Gastroesophageal sphincter (tissue), 4 donors: ENCODE measurements around the gene C2CD4C. TPM values are rescaled to one million over a fixed set of nuclear protein-coding genes. Genes with fewer than 3 reads are reported as not detected.
"Not testable (repeated sequence)": the region's sequence is repeated elsewhere in the genome, so short reads cannot be mapped to it uniquely, and the experiment has no call there.

Experiments
- ATAC-seq: fragments of 150-250 bp; one replicate; pipeline ENCODE4 v1.9.1; 2016; ENCODE audit warnings: mild to moderate bottlenecking, moderate library complexity
- H3K27ac ChIP-seq, 4 donors: fragments of 200-600 bp; sonication (generic) in 3 of 4; 1 replicate in 3 of 4; 2 replicates in 1 of 4; pipeline ENCODE4 v1.5.1; 2016 to 2019
- H3K27me3 ChIP-seq: fragments of 200-600 bp; sonication (generic); one replicate; pipeline ENCODE4 v1.5.1; 2019
- H3K36me3 ChIP-seq, 2 donors: fragments of 200-600 bp; sonication (generic); one replicate each; pipeline ENCODE4 v1.5.1; 2019; ENCODE audit warnings: control low read depth in 1 of 2
- H3K4me1 ChIP-seq, 3 donors: fragments of 200-600 bp; sonication (generic); 1 replicate in 2 of 3; 2 replicates in 1 of 3; pipeline ENCODE4 v1.5.1; 2016 to 2019; ENCODE audit warnings: control low read depth in 2 of 3
- H3K4me3 ChIP-seq, 2 donors: fragments of 200-600 bp; sonication (generic); one replicate each; pipeline ENCODE4 v1.5.1; 2019; ENCODE audit warnings: mild to moderate bottlenecking in 1 of 2, moderate library complexity in 1 of 2
- H3K9me3 ChIP-seq, 3 donors: fragments of 200-600 bp; sonication (generic); one replicate each; pipeline ENCODE4 v1.5.1; 2017 to 2019; ENCODE audit warnings: control low read depth in 2 of 3
- CTCF ChIP-seq, 4 experiments: fragments of 200-600 bp in 2 of 4; fragments of 450-650 bp in 2 of 4; sonication (generic) in 1 of 4; IDR thresholded peaks; one replicate each; pipeline ENCODE4 v1.5.1; 2017 to 2019; ENCODE audit warnings: antibody characterized with exemption in 4 of 4, mild to moderate bottlenecking in 2 of 4, moderate library complexity in 2 of 4
- EP300 ChIP-seq: sonication (generic); formaldehyde crosslinking; IDR thresholded peaks from one replicate; pipeline ENCODE4 v1.6.1; 2017; ENCODE audit warnings: antibody characterized with exemption, mild to moderate bottlenecking
- POLR2A ChIP-seq, 2 donors: fragments of 450-650 bp; IDR thresholded peaks; one replicate each; pipeline ENCODE4 v1.6.1; 2017; ENCODE audit warnings: antibody characterized with exemption in 2 of 2, mild to moderate bottlenecking in 2 of 2, moderate library complexity in 1 of 2
- POLR2AphosphoS5 ChIP-seq: sonication (generic); formaldehyde crosslinking; IDR thresholded peaks from one replicate; pipeline ENCODE4 v1.6.1; 2017; ENCODE audit warnings: antibody characterized with exemption
- WGBS, 2 donors: methylation state at CpG; one replicate each; pipeline ENCODE4 v1.1.5; 2018; ENCODE audit warnings: low coverage in 1 of 2; 5-methylcytosine and 5-hydroxymethylcytosine counted together
- small RNA-seq, 4 donors: library from RNA; depleted of rRNA; stranded (forward); fragments of <200 nt; gene quantifications; one replicate each; pipeline ENCODE3, GENCODE V24; 2016
- total RNA-seq, 4 donors: library from RNA; depleted of rRNA; stranded (reverse); fragments of >200 nt; gene quantifications; one replicate each; pipeline ENCODE4 v1.1.0, GENCODE V29; 2016

Gene C2CD4C
- total RNA-seq, 4 donors from 2014 or later: 0.19 to 2.7 (median 0.67) TPM; not detected in 1

DNA sequence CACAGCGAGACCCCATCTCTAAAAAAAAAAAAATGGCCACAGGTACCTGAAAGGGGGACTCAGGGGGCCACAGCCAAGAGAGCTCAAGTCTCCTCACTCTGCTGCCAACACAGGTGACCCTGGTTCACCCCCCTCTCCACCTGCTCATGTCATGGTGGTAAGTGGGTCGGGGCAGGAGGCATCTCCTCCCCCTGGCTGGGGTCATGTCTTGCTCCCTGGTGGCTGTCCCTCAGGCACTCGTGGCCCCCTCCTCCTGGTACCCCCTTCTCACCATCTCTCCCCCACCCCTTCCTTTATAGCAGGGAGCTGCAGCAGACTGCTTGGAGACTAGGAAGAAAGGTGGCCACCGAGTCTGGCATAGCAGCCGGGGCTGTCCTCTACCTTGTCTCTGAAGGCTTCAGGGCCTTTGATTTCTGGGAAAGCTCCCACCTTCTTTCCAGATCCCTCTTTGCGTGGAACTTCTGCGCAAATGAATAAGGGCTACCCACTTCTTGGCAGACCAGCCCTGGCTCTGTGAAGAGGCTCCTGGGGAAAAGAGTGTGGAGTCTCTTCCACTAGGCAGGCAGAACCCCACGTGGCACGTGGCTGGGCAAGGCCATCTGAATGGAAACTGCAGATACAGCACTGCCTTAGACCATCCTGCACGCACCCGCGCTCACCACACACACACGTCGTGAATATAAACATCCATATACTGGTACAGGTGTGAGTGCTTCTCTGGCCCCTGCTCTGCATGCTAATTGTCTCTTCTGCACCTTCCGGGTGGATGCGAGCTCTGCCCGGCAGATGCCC lies 44.3 kb downstream of the C2CD4C start:
- no peaks in the 10 kb centered on the region for H3K36me3 ChIP-seq
- H3K4me1 ChIP-seq: no peaks in the 10 kb centered on the region
- no peak for ATAC-seq
- no peaks in the 10 kb centered on the region for H3K9me3 ChIP-seq
- H3K4me3 ChIP-seq: no peak overlapping the region
- H3K27me3 ChIP-seq: peaks cover 64% of the 10 kb centered on the region
- TF ChIP-seq POLR2AphosphoS5: no peak
- no peak for TF ChIP-seq POLR2A (IDR thresholded peaks at IDR 0.05)
- TF ChIP-seq CTCF (IDR thresholded peaks at IDR 0.05): no peak
- no peak for TF ChIP-seq EP300
- no peak overlapping the region for H3K27ac ChIP-seq
- 17 to 61% methylated on average over 2 to 6 of the region's 17 CpGs for WGBS, 2 donors

GRCh38 chr19:362683-363082 lies 46.3 kb downstream of the C2CD4C start:
- peaks cover 66% of the 10 kb centered on the region for H3K27me3 ChIP-seq
- H3K4me1 ChIP-seq: no peaks in the 10 kb centered on the region
- H3K9me3 ChIP-seq: no peaks in the 10 kb centered on the region
- ATAC-seq: no peak
- no peak overlapping the region for H3K27ac ChIP-seq
- H3K4me3 ChIP-seq: no peak overlapping the region
- TF ChIP-seq POLR2A (IDR thresholded peaks at IDR 0.05) (no peak), CTCF (IDR thresholded peaks at IDR 0.05) (no peak), EP300 (no peak), POLR2AphosphoS5 (no peak)
- H3K36me3 ChIP-seq: no peaks in the 10 kb centered on the region
- 67 to 68% methylated on average over 6 to 8 of the region's 11 CpGs for WGBS, 2 donors

GRCh38 chr19:362154-362553 lies 46.8 kb downstream of the C2CD4C start:
- H3K4me1 ChIP-seq: no peaks in the 10 kb centered on the region
- peaks cover 66% of the 10 kb centered on the region for H3K27me3 ChIP-seq
- 72 to 90% methylated on average over 5 to 6 of the region's 11 CpGs for WGBS, 2 donors
- no peak overlapping the region for H3K4me3 ChIP-seq
- H3K36me3 ChIP-seq: no peaks in the 10 kb centered on the region
- no peak overlapping the region for H3K27ac ChIP-seq
- TF ChIP-seq EP300 (no peak), POLR2AphosphoS5 (no peak), CTCF (IDR thresholded peaks at IDR 0.05) (no peak), POLR2A (IDR thresholded peaks at IDR 0.05) (no peak)
- ATAC-seq: no peak
- no peaks in the 10 kb centered on the region for H3K9me3 ChIP-seq

DNA sequence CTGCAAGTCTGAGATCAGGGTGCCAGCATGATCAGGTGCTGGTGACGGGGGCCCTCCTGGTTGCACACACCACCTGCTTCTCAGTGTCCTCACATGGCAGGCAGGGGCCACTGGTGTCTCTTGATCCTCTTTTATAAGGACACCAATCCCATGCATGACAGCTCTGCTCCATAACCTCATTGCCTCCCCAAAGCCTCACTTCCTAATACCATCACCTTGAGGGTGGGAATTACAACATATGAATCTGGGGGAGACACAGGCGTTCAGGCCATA lies 49.4 kb downstream of the C2CD4C start:
- 100% methylated on average over 1 of the region's 2 CpGs; no CpG with 5 or more reads in 1 of the 2 donors for WGBS, 2 donors
- Histone ChIP-seq H3K27me3 (peaks cover 50% of the 10 kb centered on the region), H3K27ac (no peak overlapping the region), H3K9me3 (peaks cover 0 to 9% (median 0%) of the 10 kb centered on the region in 3 donors), H3K4me1 (no peaks in the 10 kb centered on the region), H3K36me3 (no peaks in the 10 kb centered on the region), H3K4me3 (no peak overlapping the region)
- TF ChIP-seq EP300: no peak
- TF ChIP-seq POLR2AphosphoS5: no peak
- TF ChIP-seq CTCF (IDR thresholded peaks at IDR 0.05): no peak
- no peak for TF ChIP-seq POLR2A (IDR thresholded peaks at IDR 0.05)
- no peak for ATAC-seq

- peaks cover 40% of the 10 kb centered on the region for H3K27me3 ChIP-seq
- not testable (repeated sequence) for H3K4me3 ChIP-seq, H3K4me1 ChIP-seq, ATAC-seq, H3K36me3 ChIP-seq, H3K27ac ChIP-seq
- WGBS, 2 donors: 80 to 88% methylated on average over 1 to 15 of the region's 15 CpGs
- H3K9me3 ChIP-seq: peaks cover 0 to 27% (median 0%) of the 10 kb centered on the region in 3 donors
Observed at GRCh38 chr19:355536-355935, 53.4 kb downstream of the C2CD4C start.

Small RNA genes lying within 50 kb of the gene (small RNA-seq; reads per million reads assigned to genes)
- gene RNA5SP462: 0 to 0.12 (median 0) reads per million in 4 donors

Other genes with a start within 250 kb of the C2CD4C start
- 10 to 100 TPM in 1 of 4 donors, 1 to 10 TPM in 3; 2.3 to 26.4 (median 3.7) TPM for gene PLPP2, start 117.7 kb downstream of the C2CD4C start, total RNA-seq
- 10 to 100 TPM in 3 of 4 donors, 1 to 10 TPM in 1; 8.3 to 24.0 (median 20.1) TPM for gene MIER2, start 64.4 kb downstream of the C2CD4C start, total RNA-seq
- gene SHC2, start 51.9 kb upstream of the C2CD4C start, total RNA-seq: 10 to 100 TPM; 14.7 to 24.6 (median 20.4) TPM
- gene MADCAM1, start 87.3 kb upstream of the C2CD4C start, total RNA-seq: under 1 TPM in 3 of 4 donors, not detected in 1; 0.20 to 0.46 (median 0.40) TPM
- 10 to 100 TPM; 50.3 to 83.9 (median 69.7) TPM for gene TPGS1, start 98.3 kb upstream of the C2CD4C start, total RNA-seq
- 10 to 100 TPM; 43.2 to 86.9 (median 70.2) TPM for gene CDC34, start 122.6 kb upstream of the C2CD4C start, total RNA-seq
- gene GZMM, start 134.9 kb upstream of the C2CD4C start, total RNA-seq: 1 to 10 TPM in 1 of 4 donors, under 1 TPM in 1, not detected in 2; 0.62 to 1.8 TPM
- gene BSG, start 163.4 kb upstream of the C2CD4C start, total RNA-seq: 100 to 1,000 TPM; 347 to 450 (median 384) TPM
- under 1 TPM; 0.12 to 0.27 (median 0.21) TPM for gene HCN2, start 180.7 kb upstream of the C2CD4C start, total RNA-seq
- gene POLRMT, start 224.4 kb upstream of the C2CD4C start, total RNA-seq: 10 to 100 TPM; 22.1 to 39.5 (median 28.1) TPM
- gene FGF22, start 230.7 kb upstream of the C2CD4C start, total RNA-seq: 1 to 10 TPM in 3 of 4 donors, under 1 TPM in 1; 0.67 to 4.7 (median 1.2) TPM